HepG2 (cell line): ENCODE results near the gene C17orf58. TPM values are rescaled to one million over a fixed set of nuclear protein-coding genes. Genes with fewer than 3 reads are reported as not detected.

Experiments
- CEBPG ChIP-seq: IDR thresholded peaks from 2 replicates; pipeline ENCODE4 v1.6.1; 2016
- CHD2 ChIP-seq: IDR thresholded peaks from 2 replicates; pipeline ENCODE4 v1.6.1; 2011; ENCODE audit warnings: low read depth, low read length, improper control_type of control experiment
- DNMT3B ChIP-seq: conservative IDR thresholded peaks from 2 replicates; pipeline ENCODE4 v1.6.1; 2016; ENCODE audit warnings: missing biosample characterization, control low read depth
- FOXA3 ChIP-seq: IDR thresholded peaks from 2 replicates; pipeline ENCODE4 v1.6.1; 2016; ENCODE audit warnings: missing genetic modification reagents, missing compliant biosample characterization
- HNF4A ChIP-seq: sonication (generic); formaldehyde crosslinking; IDR thresholded peaks from 2 replicates; pipeline ENCODE4 v1.4.0; 2020; ENCODE audit warnings: missing genetic modification reagents
- KDM1A ChIP-seq: IDR thresholded peaks from 2 replicates; pipeline ENCODE4 v1.6.1; 2016; ENCODE audit warnings: missing compliant biosample characterization
- MED1 ChIP-seq: sonication (generic); formaldehyde crosslinking; IDR thresholded peaks from 2 replicates; pipeline ENCODE4 v1.4.0; 2020; ENCODE audit warnings: missing genetic modification reagents
- RXRA ChIP-seq: sonication (generic); formaldehyde crosslinking; IDR thresholded peaks from 2 replicates; pipeline ENCODE4 v1.5.1; 2020; ENCODE audit warnings: missing genetic modification reagents
- ZBTB21 ChIP-seq: sonication (generic); formaldehyde crosslinking; IDR thresholded peaks from 2 replicates; pipeline ENCODE4 v1.4.0; 2020; ENCODE audit warnings: missing genetic modification reagents
- ZKSCAN8 ChIP-seq: IDR thresholded peaks from 2 replicates; pipeline ENCODE4 v1.6.1; 2016; ENCODE audit warnings: borderline replicate concordance, missing genetic modification reagents, missing compliant biosample characterization
- ZNF317 ChIP-seq: sonication (generic); formaldehyde crosslinking; IDR thresholded peaks from 2 replicates; pipeline ENCODE4 v1.5.0; 2020; ENCODE audit warnings: mild to moderate bottlenecking, missing genetic modification reagents
- ZNF746 ChIP-seq: sonication (generic); formaldehyde crosslinking; IDR thresholded peaks from 2 replicates; pipeline ENCODE4 v1.8.0; 2022; ENCODE audit warnings: mild to moderate bottlenecking, missing genetic modification reagents
- ZNF790 ChIP-seq: sonication (generic); formaldehyde crosslinking; IDR thresholded peaks from 2 replicates; pipeline ENCODE4 v1.8.0; 2022; ENCODE audit warnings: missing genetic modification reagents, mild to moderate bottlenecking, borderline replicate concordance
- polyA plus RNA-seq, 8 experiments: library from polyadenylated mRNA; depleted of rRNA in 3 of 8; stranded (reverse) in 7 of 8; unstranded in 1 of 8; fragments of >200 nt; fragmentation: Illumina TruSeq in 4 of 8; extraction: Trizol in 4 of 8; gene quantifications; 2 replicates each; pipeline versions ENCODE4 v1.2.1 to v1.2.3, GENCODE V29; 2011 to 2016; ENCODE audit warnings: low read depth in 4 of 8, missing spikeins in 1 of 8, mixed read lengths in 1 of 8; ENCODE audit not compliant: insufficient read depth in 1 of 8
- total RNA-seq, 5 experiments: library from RNA; depleted of rRNA; stranded (reverse); fragments of >200 nt; fragmentation: Illumina TruSeq; extraction: Trizol; gene quantifications; 2 replicates each; pipeline ENCODE4 v1.2.3, GENCODE V29; 2016; ENCODE audit warnings: low read depth in 1 of 5
- TF ChIP-seq, protein P1 (sequence below): sonication (generic); formaldehyde crosslinking; IDR thresholded peaks from 2 replicates; pipeline ENCODE4 v1.4.0; 2020; ENCODE audit warnings: missing genetic modification reagents, borderline replicate concordance
- TF ChIP-seq, protein P2 (sequence below): sonication (generic); formaldehyde crosslinking; IDR thresholded peaks from 2 replicates; pipeline ENCODE4; 2020; ENCODE audit warnings: missing genetic modification reagents, mild to moderate bottlenecking, borderline replicate concordance
- TF ChIP-seq, protein P3 (sequence below): sonication (generic); formaldehyde crosslinking; IDR thresholded peaks from 2 replicates; pipeline ENCODE4 v1.8.1; 2023; ENCODE audit warnings: mild to moderate bottlenecking, missing genetic modification reagents, borderline replicate concordance
- TF ChIP-seq, protein P4 (sequence below), 2 experiments: fragments of 450-650 bp in 1 of 2; sonication (generic) in 1 of 2; formaldehyde crosslinking; IDR thresholded peaks; 2 replicates each; pipeline versions ENCODE4 v1.5.0 to v1.8.0; 2020 to 2022; ENCODE audit warnings: mild to moderate bottlenecking in 1 of 2, missing genetic modification reagents in 1 of 2
- TF ChIP-seq, protein P5 (sequence below): sonication (generic); formaldehyde crosslinking; IDR thresholded peaks from 2 replicates; pipeline ENCODE4 v1.5.0; 2020; ENCODE audit warnings: missing genetic modification reagents
- TF ChIP-seq, protein P6 (sequence below): sonication (generic); formaldehyde crosslinking; IDR thresholded peaks from 2 replicates; pipeline ENCODE4 v1.5.0; 2020; ENCODE audit warnings: missing genetic modification reagents

C17orf58 gene
- total and polyA plus RNA-seq, 2 of the 13 experiments (the other 11 are each of a cell fraction or from before 2014, with no cell fraction given), result 15.6 to 15.8 TPM

DNA sequence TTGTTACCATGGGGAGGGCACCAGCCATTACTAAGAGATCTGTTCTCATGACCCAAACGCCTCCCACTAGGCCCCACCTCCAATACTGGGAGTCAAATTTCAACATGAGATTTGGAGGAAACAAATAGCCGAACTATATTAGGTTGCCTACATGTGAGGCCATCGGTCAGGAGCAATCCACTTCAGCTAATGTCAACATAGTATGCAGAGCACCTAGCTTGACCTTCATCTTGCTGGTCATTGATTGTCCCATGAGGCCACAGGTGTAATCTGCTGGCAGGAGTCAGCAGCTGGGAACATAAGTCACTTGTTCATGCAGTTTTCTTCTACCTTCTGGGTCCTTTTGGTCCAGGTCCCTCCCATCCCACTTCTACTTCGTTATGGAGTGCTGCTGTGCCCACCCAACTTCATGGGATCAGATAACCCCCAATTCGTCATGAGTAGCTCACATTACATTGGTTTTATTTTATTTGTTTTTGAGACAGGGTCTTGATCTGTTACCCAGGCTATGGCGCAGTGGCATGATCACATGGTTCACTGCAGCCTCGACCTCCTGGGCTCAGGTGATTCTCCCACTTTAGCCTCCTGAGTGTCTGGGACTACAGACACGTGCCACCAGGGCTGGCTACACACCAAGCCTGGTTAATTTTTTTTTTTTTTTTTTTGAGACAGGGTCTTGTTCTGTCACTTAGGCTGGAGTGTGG, 33.4 kb upstream of the C17orf58 start (continued):
- TF ChIP-seq, protein P1, sequence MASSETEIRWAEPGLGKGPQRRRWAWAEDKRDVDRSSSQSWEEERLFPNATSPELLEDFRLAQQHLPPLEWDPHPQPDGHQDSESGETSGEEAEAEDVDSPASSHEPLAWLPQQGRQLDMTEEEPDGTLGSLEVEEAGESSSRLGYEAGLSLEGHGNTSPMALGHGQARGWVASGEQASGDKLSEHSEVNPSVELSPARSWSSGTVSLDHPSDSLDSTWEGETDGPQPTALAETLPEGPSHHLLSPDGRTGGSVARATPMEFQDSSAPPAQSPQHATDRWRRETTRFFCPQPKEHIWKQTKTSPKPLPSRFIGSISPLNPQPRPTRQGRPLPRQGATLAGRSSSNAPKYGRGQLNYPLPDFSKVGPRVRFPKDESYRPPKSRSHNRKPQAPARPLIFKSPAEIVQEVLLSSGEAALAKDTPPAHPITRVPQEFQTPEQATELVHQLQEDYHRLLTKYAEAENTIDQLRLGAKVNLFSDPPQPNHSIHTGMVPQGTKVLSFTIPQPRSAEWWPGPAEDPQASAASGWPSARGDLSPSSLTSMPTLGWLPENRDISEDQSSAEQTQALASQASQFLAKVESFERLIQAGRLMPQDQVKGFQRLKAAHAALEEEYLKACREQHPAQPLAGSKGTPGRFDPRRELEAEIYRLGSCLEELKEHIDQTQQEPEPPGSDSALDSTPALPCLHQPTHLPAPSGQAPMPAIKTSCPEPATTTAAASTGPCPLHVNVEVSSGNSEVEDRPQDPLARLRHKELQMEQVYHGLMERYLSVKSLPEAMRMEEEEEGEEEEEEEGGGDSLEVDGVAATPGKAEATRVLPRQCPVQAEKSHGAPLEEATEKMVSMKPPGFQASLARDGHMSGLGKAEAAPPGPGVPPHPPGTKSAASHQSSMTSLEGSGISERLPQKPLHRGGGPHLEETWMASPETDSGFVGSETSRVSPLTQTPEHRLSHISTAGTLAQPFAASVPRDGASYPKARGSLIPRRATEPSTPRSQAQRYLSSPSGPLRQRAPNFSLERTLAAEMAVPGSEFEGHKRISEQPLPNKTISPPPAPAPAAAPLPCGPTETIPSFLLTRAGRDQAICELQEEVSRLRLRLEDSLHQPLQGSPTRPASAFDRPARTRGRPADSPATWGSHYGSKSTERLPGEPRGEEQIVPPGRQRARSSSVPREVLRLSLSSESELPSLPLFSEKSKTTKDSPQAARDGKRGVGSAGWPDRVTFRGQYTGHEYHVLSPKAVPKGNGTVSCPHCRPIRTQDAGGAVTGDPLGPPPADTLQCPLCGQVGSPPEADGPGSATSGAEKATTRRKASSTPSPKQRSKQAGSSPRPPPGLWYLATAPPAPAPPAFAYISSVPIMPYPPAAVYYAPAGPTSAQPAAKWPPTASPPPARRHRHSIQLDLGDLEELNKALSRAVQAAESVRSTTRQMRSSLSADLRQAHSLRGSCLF (CRISPR knock-in tag), result no peak
- TF ChIP-seq ZNF317 (CRISPR knock-in tag) (peak; percentile 94), ZNF746 (CRISPR knock-in tag) (no peak), KDM1A (CRISPR knock-in tag) (peak; percentile 77; the same call in 1 of the 2 replicates), MED1 (peak; percentile 89), CHD2 (no peak), CEBPG (CRISPR knock-in tag) (peak; percentile 82), RXRA (peak; percentile 85; the same call in 1 of the 2 replicates), HNF4A (CRISPR knock-in tag) (peak; percentile 75), DNMT3B (CRISPR knock-in tag) (0 out of 2 replicates have a peak, but pooled peaks have one; percentile 76), FOXA3 (CRISPR knock-in tag) (peak; percentile 97), ZNF790 (no peak), ZKSCAN8 (CRISPR knock-in tag) (peak; percentile 87; the same call in 1 of the 2 replicates), ZBTB21 (0 out of 2 replicates have a peak, but pooled peaks have one; percentile 70)
- TF ChIP-seq, protein P2, sequence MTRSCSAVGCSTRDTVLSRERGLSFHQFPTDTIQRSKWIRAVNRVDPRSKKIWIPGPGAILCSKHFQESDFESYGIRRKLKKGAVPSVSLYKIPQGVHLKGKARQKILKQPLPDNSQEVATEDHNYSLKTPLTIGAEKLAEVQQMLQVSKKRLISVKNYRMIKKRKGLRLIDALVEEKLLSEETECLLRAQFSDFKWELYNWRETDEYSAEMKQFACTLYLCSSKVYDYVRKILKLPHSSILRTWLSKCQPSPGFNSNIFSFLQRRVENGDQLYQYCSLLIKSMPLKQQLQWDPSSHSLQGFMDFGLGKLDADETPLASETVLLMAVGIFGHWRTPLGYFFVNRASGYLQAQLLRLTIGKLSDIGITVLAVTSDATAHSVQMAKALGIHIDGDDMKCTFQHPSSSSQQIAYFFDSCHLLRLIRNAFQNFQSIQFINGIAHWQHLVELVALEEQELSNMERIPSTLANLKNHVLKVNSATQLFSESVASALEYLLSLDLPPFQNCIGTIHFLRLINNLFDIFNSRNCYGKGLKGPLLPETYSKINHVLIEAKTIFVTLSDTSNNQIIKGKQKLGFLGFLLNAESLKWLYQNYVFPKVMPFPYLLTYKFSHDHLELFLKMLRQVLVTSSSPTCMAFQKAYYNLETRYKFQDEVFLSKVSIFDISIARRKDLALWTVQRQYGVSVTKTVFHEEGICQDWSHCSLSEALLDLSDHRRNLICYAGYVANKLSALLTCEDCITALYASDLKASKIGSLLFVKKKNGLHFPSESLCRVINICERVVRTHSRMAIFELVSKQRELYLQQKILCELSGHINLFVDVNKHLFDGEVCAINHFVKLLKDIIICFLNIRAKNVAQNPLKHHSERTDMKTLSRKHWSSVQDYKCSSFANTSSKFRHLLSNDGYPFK, result no peak
- TF ChIP-seq, protein P3, sequence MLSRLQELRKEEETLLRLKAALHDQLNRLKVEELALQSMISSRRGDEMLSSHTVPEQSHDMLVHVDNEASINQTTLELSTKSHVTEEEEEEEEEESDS (CRISPR knock-in tag), result peak; percentile 80; the same call in 1 of the 2 replicates
- TF ChIP-seq, protein P4, sequence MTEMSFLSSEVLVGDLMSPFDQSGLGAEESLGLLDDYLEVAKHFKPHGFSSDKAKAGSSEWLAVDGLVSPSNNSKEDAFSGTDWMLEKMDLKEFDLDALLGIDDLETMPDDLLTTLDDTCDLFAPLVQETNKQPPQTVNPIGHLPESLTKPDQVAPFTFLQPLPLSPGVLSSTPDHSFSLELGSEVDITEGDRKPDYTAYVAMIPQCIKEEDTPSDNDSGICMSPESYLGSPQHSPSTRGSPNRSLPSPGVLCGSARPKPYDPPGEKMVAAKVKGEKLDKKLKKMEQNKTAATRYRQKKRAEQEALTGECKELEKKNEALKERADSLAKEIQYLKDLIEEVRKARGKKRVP (CRISPR knock-in tag; IDR thresholded peaks at IDR 0.05), result peak in 1 of 2 experiments; percentile 72; a peak in 2 of 4 replicates
- TF ChIP-seq, protein P5, sequence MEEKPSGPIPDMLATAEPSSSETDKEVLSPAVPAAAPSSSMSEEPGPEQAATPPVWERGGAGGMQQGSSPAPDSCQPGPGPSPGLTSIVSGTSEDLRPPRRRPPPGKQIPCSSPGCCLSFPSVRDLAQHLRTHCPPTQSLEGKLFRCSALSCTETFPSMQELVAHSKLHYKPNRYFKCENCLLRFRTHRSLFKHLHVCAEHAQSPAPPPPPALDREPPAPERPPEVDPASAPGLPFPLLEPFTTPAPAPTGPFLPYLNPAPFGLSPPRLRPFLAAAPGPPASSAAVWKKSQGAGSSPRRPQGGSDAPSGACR, result peak; percentile 76
- TF ChIP-seq, protein P6, sequence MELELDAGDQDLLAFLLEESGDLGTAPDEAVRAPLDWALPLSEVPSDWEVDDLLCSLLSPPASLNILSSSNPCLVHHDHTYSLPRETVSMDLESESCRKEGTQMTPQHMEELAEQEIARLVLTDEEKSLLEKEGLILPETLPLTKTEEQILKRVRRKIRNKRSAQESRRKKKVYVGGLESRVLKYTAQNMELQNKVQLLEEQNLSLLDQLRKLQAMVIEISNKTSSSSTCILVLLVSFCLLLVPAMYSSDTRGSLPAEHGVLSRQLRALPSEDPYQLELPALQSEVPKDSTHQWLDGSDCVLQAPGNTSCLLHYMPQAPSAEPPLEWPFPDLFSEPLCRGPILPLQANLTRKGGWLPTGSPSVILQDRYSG (CRISPR knock-in tag), result no peak
